Activated CD4-positive, alpha-beta T cell treated with anti-CD3 and anti-CD28 coated beads, Interleukin-2, amount 10 ng/mL, durations not matched to agents 24 days and 14 days (primary cell): ENCODE data around the gene CLDN2. TPM values are rescaled to one million over a fixed set of nuclear protein-coding genes. Genes with fewer than 3 reads are reported as not detected.

Source experiments
- DNase-seq: peaks from one replicate; pipeline ENCODE4 v3.0.0; 2022
- H3K27ac Mint-ChIP-seq: one replicate; pipeline ENCODE4 v1.8.0; 2022; ENCODE audit warnings: mild to moderate bottlenecking, mixed read lengths
- H3K27me3 Mint-ChIP-seq: one replicate; pipeline ENCODE4 v1.8.0; 2022; ENCODE audit warnings: mixed read lengths
- H3K36me3 Mint-ChIP-seq: one replicate; pipeline ENCODE4 v1.8.0; 2022; ENCODE audit warnings: low read depth, mild to moderate bottlenecking, mixed read lengths
- H3K4me1 Mint-ChIP-seq: one replicate; pipeline ENCODE4 v1.8.0; 2021; ENCODE audit warnings: mixed read lengths
- H3K4me3 Mint-ChIP-seq: one replicate; pipeline ENCODE4 v1.8.0; 2022; ENCODE audit warnings: mild to moderate bottlenecking, moderate library complexity, mixed read lengths
- H3K9me3 Mint-ChIP-seq: one replicate; pipeline ENCODE4 v1.8.0; 2021; ENCODE audit warnings: mixed read lengths
- intact Hi-C: fragments of 100-400 bp; cut with micrococcal nuclease; formaldehyde crosslinking; loops from one replicate; pipeline ENCODE4 v1.15.1; 2023
- total RNA-seq: library from RNA; stranded (reverse); gene quantifications from 2 replicates; pipeline ENCODE4 v1.2.3, GENCODE V29; 2022

Gene CLDN2
- total RNA-seq, 1 donor from 2014 or later, result not detected

- H3K36me3 Mint-ChIP-seq, result no peaks in the 10 kb centered on the region
- no peaks in the 10 kb centered on the region for H3K9me3 Mint-ChIP-seq
- no peak for DNase-seq
- no peak overlapping the region for H3K4me3 Mint-ChIP-seq
- H3K27ac Mint-ChIP-seq, result no peak overlapping the region
- H3K4me1 Mint-ChIP-seq, result no peaks in the 10 kb centered on the region
- H3K27me3 Mint-ChIP-seq, result no peaks in the 10 kb centered on the region
- intact Hi-C loops, result no loop called here
These were observed 12.8 kb downstream of the CLDN2 start for GRCh38 chrX:106932960-106933537.

- DNase-seq, result no peak
- intact Hi-C loops, result no loop called here
- Mint-ChIP-seq H3K9me3 (no peaks in the 10 kb centered on the region), H3K36me3 (no peaks in the 10 kb centered on the region), H3K4me1 (no peaks in the 10 kb centered on the region), H3K4me3 (no peak overlapping the region), H3K27me3 (no peaks in the 10 kb centered on the region), H3K27ac (no peak overlapping the region)
These were observed 13.3 kb downstream of the CLDN2 start for GRCh38 chrX:106933538-106933961.

GRCh38 chrX:106935175-106935574 is 15.0 kb downstream of the CLDN2 start:
- H3K4me1 Mint-ChIP-seq, result no peaks in the 10 kb centered on the region
- intact Hi-C loops, result no loop called here
- H3K36me3 Mint-ChIP-seq, result no peaks in the 10 kb centered on the region
- H3K27ac Mint-ChIP-seq, result no peak overlapping the region
- no peak overlapping the region for H3K4me3 Mint-ChIP-seq
- no peak for DNase-seq
- H3K27me3 Mint-ChIP-seq, result no peaks in the 10 kb centered on the region
- no peaks in the 10 kb centered on the region for H3K9me3 Mint-ChIP-seq

GRCh38 chrX:106936246-106936645 is 16.0 kb downstream of the CLDN2 start:
- no peak for DNase-seq
- intact Hi-C loops, result no loop called here
- Mint-ChIP-seq H3K4me3 (no peak overlapping the region), H3K9me3 (no peaks in the 10 kb centered on the region), H3K4me1 (no peaks in the 10 kb centered on the region), H3K27me3 (no peaks in the 10 kb centered on the region), H3K36me3 (no peaks in the 10 kb centered on the region), H3K27ac (no peak overlapping the region)

- no peak overlapping the region for H3K4me3 Mint-ChIP-seq
- H3K4me1 Mint-ChIP-seq, result no peaks in the 10 kb centered on the region
- H3K27me3 Mint-ChIP-seq, result no peaks in the 10 kb centered on the region
- no peak for DNase-seq
- intact Hi-C loops, result no loop called here
- peaks cover 4% of the 10 kb centered on the region for H3K36me3 Mint-ChIP-seq
- H3K27ac Mint-ChIP-seq, result no peak overlapping the region
- H3K9me3 Mint-ChIP-seq, result no peaks in the 10 kb centered on the region
These were observed 19.4 kb downstream of the CLDN2 start for GRCh38 chrX:106939566-106939965.

GRCh38 chrX:106940068-106940467 is 19.9 kb downstream of the CLDN2 start:
- DNase-seq, result no peak
- H3K27me3 Mint-ChIP-seq, result no peaks in the 10 kb centered on the region
- intact Hi-C loops, result no loop called here
- H3K27ac Mint-ChIP-seq, result no peak overlapping the region
- peaks cover 4% of the 10 kb centered on the region for H3K36me3 Mint-ChIP-seq
- H3K4me1 Mint-ChIP-seq, result no peaks in the 10 kb centered on the region
- H3K4me3 Mint-ChIP-seq, result no peak overlapping the region
- H3K9me3 Mint-ChIP-seq, result no peaks in the 10 kb centered on the region

- DNase-seq, result no peak
- no peaks in the 10 kb centered on the region for H3K9me3 Mint-ChIP-seq
- H3K4me1 Mint-ChIP-seq, result no peaks in the 10 kb centered on the region
- intact Hi-C loops, result no loop called here
- H3K4me3 Mint-ChIP-seq, result no peak overlapping the region
- peaks cover 4% of the 10 kb centered on the region for H3K36me3 Mint-ChIP-seq
- no peak overlapping the region for H3K27ac Mint-ChIP-seq
- H3K27me3 Mint-ChIP-seq, result no peaks in the 10 kb centered on the region
These were observed 26.3 kb downstream of the CLDN2 start for GRCh38 chrX:106946464-106946863.

- Mint-ChIP-seq H3K9me3 (no peaks in the 10 kb centered on the region), H3K27me3 (no peaks in the 10 kb centered on the region), H3K27ac (no peak overlapping the region), H3K36me3 (no peaks in the 10 kb centered on the region), H3K4me1 (no peaks in the 10 kb centered on the region), H3K4me3 (no peak overlapping the region)
- no peak for DNase-seq
- intact Hi-C loops, result no loop called here
These were observed 28.4 kb downstream of the CLDN2 start for GRCh38 chrX:106948641-106949040.

- no peak for DNase-seq
These were observed 29.2 kb downstream of the CLDN2 start for GRCh38 chrX:106949366-106949765.

GRCh38 chrX:106950381-106950780 is 30.2 kb downstream of the CLDN2 start:
- Mint-ChIP-seq H3K27me3 (no peaks in the 10 kb centered on the region), H3K27ac (no peak overlapping the region), H3K4me3 (no peak overlapping the region), H3K9me3 (no peaks in the 10 kb centered on the region), H3K4me1 (no peaks in the 10 kb centered on the region), H3K36me3 (no peaks in the 10 kb centered on the region)
- DNase-seq, result no peak
- intact Hi-C loops, result no loop called here

More at GRCh38 chrX:106949366-106949765, 29.2 kb downstream of the CLDN2 start:
- intact Hi-C loops, result no loop called here
- Mint-ChIP-seq H3K9me3 (no peaks in the 10 kb centered on the region), H3K4me1 (no peaks in the 10 kb centered on the region), H3K4me3 (no peak overlapping the region), H3K27ac (no peak overlapping the region), H3K27me3 (no peaks in the 10 kb centered on the region), H3K36me3 (no peaks in the 10 kb centered on the region)

GRCh38 chrX:106951230-106951629 is 31.0 kb downstream of the CLDN2 start:
- DNase-seq, result no peak
- H3K4me1 Mint-ChIP-seq, result no peaks in the 10 kb centered on the region
- no peak overlapping the region for H3K4me3 Mint-ChIP-seq
- no peaks in the 10 kb centered on the region for H3K27me3 Mint-ChIP-seq
- H3K36me3 Mint-ChIP-seq, result no peaks in the 10 kb centered on the region
- intact Hi-C loops, result no loop called here
- H3K27ac Mint-ChIP-seq, result no peak overlapping the region
- H3K9me3 Mint-ChIP-seq, result no peaks in the 10 kb centered on the region

GRCh38 chrX:106952089-106952488 is 31.9 kb downstream of the CLDN2 start:
- no peaks in the 10 kb centered on the region for H3K27me3 Mint-ChIP-seq
- H3K36me3 Mint-ChIP-seq, result no peaks in the 10 kb centered on the region
- H3K27ac Mint-ChIP-seq, result no peak overlapping the region
- no peaks in the 10 kb centered on the region for H3K4me1 Mint-ChIP-seq
- no peak for DNase-seq
- H3K9me3 Mint-ChIP-seq, result no peaks in the 10 kb centered on the region
- H3K4me3 Mint-ChIP-seq, result no peak overlapping the region
- intact Hi-C loops, result no loop called here

GRCh38 chrX:106952538-106952937 is 32.3 kb downstream of the CLDN2 start:
- no peaks in the 10 kb centered on the region for H3K4me1 Mint-ChIP-seq
- intact Hi-C loops, result no loop called here
- H3K9me3 Mint-ChIP-seq, result no peaks in the 10 kb centered on the region
- no peaks in the 10 kb centered on the region for H3K36me3 Mint-ChIP-seq
- no peaks in the 10 kb centered on the region for H3K27me3 Mint-ChIP-seq
- no peak overlapping the region for H3K4me3 Mint-ChIP-seq
- no peak overlapping the region for H3K27ac Mint-ChIP-seq
- no peak for DNase-seq

- intact Hi-C loops, result loop anchor here (1.0 kb wide), 1 partner anchor 59 kb away; no protein-coding TSS in a partner anchor
These were observed 32.8 kb downstream of the CLDN2 start for GRCh38 chrX:106952988-106953387.

GRCh38 chrX:106954041-106954440 is 33.8 kb downstream of the CLDN2 start:
- Mint-ChIP-seq H3K4me3 (no peak overlapping the region), H3K36me3 (peaks cover 2% of the 10 kb centered on the region), H3K4me1 (no peaks in the 10 kb centered on the region), H3K27ac (no peak overlapping the region), H3K9me3 (no peaks in the 10 kb centered on the region), H3K27me3 (no peaks in the 10 kb centered on the region)
- intact Hi-C loops, result no loop called here
- no peak for DNase-seq

More at GRCh38 chrX:106952988-106953387, 32.8 kb downstream of the CLDN2 start:
- H3K9me3 Mint-ChIP-seq, result no peaks in the 10 kb centered on the region
- H3K27me3 Mint-ChIP-seq, result no peaks in the 10 kb centered on the region
- no peak for DNase-seq
- no peak overlapping the region for H3K27ac Mint-ChIP-seq
- no peaks in the 10 kb centered on the region for H3K4me1 Mint-ChIP-seq
- peaks cover 1% of the 10 kb centered on the region for H3K36me3 Mint-ChIP-seq
- H3K4me3 Mint-ChIP-seq, result no peak overlapping the region
